Vagina (tissue), 2 donors: Measurements from ENCODE around the gene WDR83. TPM values are rescaled to one million over a fixed set of nuclear protein-coding genes. Genes with fewer than 3 reads are reported as not detected.

Source experiments
- DNase-seq, 2 donors: peaks; one replicate each; pipeline ENCODE4 v3.0.0-alpha.2; 2017; ENCODE audit errors: extremely low spot score in 2 of 2
- H3K27ac ChIP-seq: fragments of 200-600 bp; sonication (generic); one replicate; pipeline ENCODE4 v1.5.1; 2019
- H3K27me3 ChIP-seq: fragments of 200-600 bp; sonication (generic); one replicate; pipeline ENCODE4 v1.5.1; 2019
- H3K36me3 ChIP-seq, 2 donors: fragments of 200-600 bp; sonication (generic); one replicate each; pipeline ENCODE4 v1.5.1; 2017 to 2019
- H3K4me1 ChIP-seq: fragments of 200-600 bp; sonication (generic); one replicate; pipeline ENCODE4 v1.5.1; 2019
- H3K4me3 ChIP-seq, 2 donors: fragments of 200-600 bp; sonication (generic); 1 replicate in 1 of 2; 2 replicates in 1 of 2; pipeline ENCODE4 v1.5.1; 2016 to 2019
- H3K9me3 ChIP-seq: fragments of 200-600 bp; sonication (generic); one replicate; pipeline ENCODE4 v1.5.1; 2019
- CTCF ChIP-seq, 3 experiments: fragments of 450-650 bp in 2 of 3; fragments of 200-600 bp in 1 of 3; sonication (generic) in 1 of 3; IDR thresholded peaks; one replicate each; pipeline ENCODE4 v1.5.1; 2017 to 2019; ENCODE audit warnings: antibody characterized with exemption in 3 of 3, mild to moderate bottlenecking in 2 of 3, moderate library complexity in 2 of 3
- POLR2A ChIP-seq, 2 donors: fragments of 450-650 bp; IDR thresholded peaks; one replicate each; pipeline ENCODE4 v1.6.1; 2017; ENCODE audit warnings: antibody characterized with exemption in 2 of 2, mild to moderate bottlenecking in 2 of 2, moderate library complexity in 2 of 2
- POLR2AphosphoS5 ChIP-seq, 2 donors: sonication (generic); formaldehyde crosslinking; IDR thresholded peaks; one replicate each; pipeline ENCODE4 v1.9.0; 2017; ENCODE audit warnings: antibody characterized with exemption in 2 of 2, mild to moderate bottlenecking in 2 of 2, low read depth in 1 of 2; ENCODE audit not compliant: insufficient read depth in 1 of 2
- intact Hi-C: fragments of 100-400 bp; cut with DNase I; formaldehyde crosslinking; loops from one replicate; pipeline ENCODE4 v1.15.1; 2023
- total RNA-seq: library from RNA; depleted of rRNA; stranded (reverse); fragments of >200 nt; gene quantifications from one replicate; pipeline ENCODE4 v1.2.3, GENCODE V29; 2016

The WDR83 gene
- total RNA-seq, 1 donor from 2014 or later = 8.3 TPM

DNA sequence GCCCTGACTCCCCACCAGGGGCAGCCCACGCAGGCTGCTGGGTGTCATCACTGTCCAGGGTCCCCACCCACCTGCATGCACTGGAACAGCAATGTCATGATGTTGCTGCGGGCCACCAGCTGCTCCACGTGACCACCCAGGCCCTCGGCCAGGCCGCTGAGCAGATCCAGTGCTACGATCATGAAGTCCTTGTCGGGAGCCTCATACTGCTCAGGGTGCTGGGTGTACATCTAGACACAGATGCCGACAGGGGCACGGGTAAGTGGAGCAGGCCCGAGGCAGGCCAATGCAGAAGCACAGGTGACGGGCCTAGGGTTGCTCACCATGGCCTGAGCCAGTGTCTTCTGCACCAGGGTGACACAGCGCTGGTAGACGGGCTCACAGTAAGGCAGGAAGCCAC, 38.6 kb downstream of the WDR83 start:
- Histone ChIP-seq H3K9me3 (no peaks in the 10 kb centered on the region), H3K4me1 (no peaks in the 10 kb centered on the region), H3K27ac (no peak overlapping the region), H3K4me3 (no peak overlapping the region), H3K27me3 (no peaks in the 10 kb centered on the region), H3K36me3 (peaks cover 2 to 93% of the 10 kb centered on the region in 2 donors)
- intact Hi-C loops = no loop called here
- TF ChIP-seq CTCF (IDR thresholded peaks at IDR 0.05) (no peak), POLR2A (IDR thresholded peaks at IDR 0.05) (no peak), POLR2AphosphoS5 (IDR thresholded peaks at IDR 0.05; ENCODE audit: insufficient read depth in 1 of 2, low read depth in 1 of 2) (no peak)
- DNase-seq = no peak

DNA sequence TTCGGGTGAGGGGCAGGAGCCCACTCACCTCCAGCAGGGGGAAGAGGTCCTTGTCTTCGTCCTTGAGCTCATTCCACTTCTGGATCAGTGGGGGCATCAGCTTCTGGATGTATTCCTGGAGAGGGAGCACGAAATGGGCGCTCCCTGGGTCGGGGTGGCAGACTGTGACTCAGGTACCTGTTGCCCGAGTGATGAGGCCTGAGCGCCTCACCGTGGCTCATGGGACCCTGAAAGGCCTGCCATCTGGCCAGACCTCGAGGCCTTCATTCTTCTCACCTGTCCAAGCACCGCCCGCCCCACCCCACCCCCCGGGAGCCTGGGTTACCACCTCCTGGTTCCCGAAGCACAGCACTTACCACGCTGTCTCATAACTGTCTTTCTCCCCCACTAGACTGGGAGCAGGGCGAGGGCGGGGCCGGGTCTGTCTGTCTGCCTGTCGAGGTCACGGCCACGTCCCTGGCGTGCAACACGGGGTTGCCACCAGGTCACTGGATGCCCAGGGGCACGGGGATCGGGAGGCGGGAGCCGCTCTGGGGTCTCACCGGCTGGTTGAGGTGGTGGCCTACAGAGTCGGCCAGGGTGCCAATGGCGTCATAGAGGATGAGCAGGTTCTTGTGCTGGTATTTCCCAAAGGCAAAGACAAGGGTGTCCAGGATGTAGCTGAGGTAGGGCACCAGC, 39.2 kb downstream of the WDR83 start:
- Histone ChIP-seq H3K27me3 (no peaks in the 10 kb centered on the region), H3K9me3 (no peaks in the 10 kb centered on the region), H3K4me1 (no peaks in the 10 kb centered on the region), H3K27ac (no peak overlapping the region), H3K36me3 (peaks cover 2 to 93% of the 10 kb centered on the region in 2 donors), H3K4me3 (no peak overlapping the region)
- no peak for TF ChIP-seq POLR2A (IDR thresholded peaks at IDR 0.05)
- TF ChIP-seq POLR2AphosphoS5 (IDR thresholded peaks at IDR 0.05; ENCODE audit: insufficient read depth in 1 of 2, low read depth in 1 of 2) = no peak
- no peak for TF ChIP-seq CTCF (IDR thresholded peaks at IDR 0.05)
- no peak for DNase-seq
- intact Hi-C loops = no loop called here

- Histone ChIP-seq H3K9me3 (no peaks in the 10 kb centered on the region), H3K36me3 (peaks cover 2 to 93% of the 10 kb centered on the region in 2 donors), H3K4me1 (no peaks in the 10 kb centered on the region), H3K4me3 (no peak overlapping the region), H3K27ac (no peak overlapping the region), H3K27me3 (no peaks in the 10 kb centered on the region)
- DNase-seq = no peak
- TF ChIP-seq POLR2A (IDR thresholded peaks at IDR 0.05) (no peak), CTCF (IDR thresholded peaks at IDR 0.05) (no peak), POLR2AphosphoS5 (IDR thresholded peaks at IDR 0.05; ENCODE audit: insufficient read depth in 1 of 2, low read depth in 1 of 2) (no peak)
- intact Hi-C loops = no loop called here
Observed at GRCh38 chr19:12706332-12706718, 39.7 kb downstream of the WDR83 start.

- peaks cover 2 to 86% of the 10 kb centered on the region in 2 donors for H3K36me3 ChIP-seq
- intact Hi-C loops = no loop called here
- no peak for DNase-seq
Observed at GRCh38 chr19:12708641-12709040, 42.0 kb downstream of the WDR83 start.

More at GRCh38 chr19:12708641-12709040, 42.0 kb downstream of the WDR83 start:
- no peak overlapping the region for H3K27ac ChIP-seq
- peaks cover 4% of the 10 kb centered on the region for H3K4me1 ChIP-seq
- H3K27me3 ChIP-seq = no peaks in the 10 kb centered on the region
- no peaks in the 10 kb centered on the region for H3K9me3 ChIP-seq
- TF ChIP-seq CTCF (IDR thresholded peaks at IDR 0.05) (no peak), POLR2AphosphoS5 (IDR thresholded peaks at IDR 0.05; ENCODE audit: insufficient read depth in 1 of 2, low read depth in 1 of 2) (no peak), POLR2A (IDR thresholded peaks at IDR 0.05) (no peak)
- no peak overlapping the region for H3K4me3 ChIP-seq
